Measurements from ENCODE around the gene TFG.

TFG gene

GRCh38 chr3:100706365-100706764, 2.9 kb upstream of the TFG start:
- DNase-seq (ENCODE audit: low read depth), result no peak

GRCh38 chr3:100708644-100708988, 678 bp upstream of the TFG start:
- DNase-seq (ENCODE audit: low read depth), result no peak

- DNase-seq (ENCODE audit: low read depth), result peak; percentile 14
Measured at GRCh38 chr3:100709842-100710260, 557 bp downstream of the TFG start.

- DNase-seq (ENCODE audit: low read depth), result peak; percentile 65
Measured at GRCh38 chr3:100710261-100710968, 1.1 kb downstream of the TFG start.

- DNase-seq (ENCODE audit: low read depth), result no peak
Measured at GRCh38 chr3:100715176-100715575, 5.9 kb downstream of the TFG start.

GRCh38 chr3:100717063-100717462, 7.8 kb downstream of the TFG start:
- DNase-seq (ENCODE audit: low read depth), result no peak

- DNase-seq (ENCODE audit: low read depth), result no peak
Measured at GRCh38 chr3:100717637-100718487, 8.6 kb downstream of the TFG start.

GRCh38 chr3:100719136-100719535, 9.8 kb downstream of the TFG start:
- DNase-seq (ENCODE audit: low read depth), result no peak

GRCh38 chr3:100720426-100720825, 11.1 kb downstream of the TFG start:
- DNase-seq (ENCODE audit: low read depth), result no peak

GRCh38 chr3:100725935-100726513, 16.7 kb downstream of the TFG start:
- no peak for DNase-seq (ENCODE audit: low read depth)

GRCh38 chr3:100726706-100727105, 17.4 kb downstream of the TFG start:
- DNase-seq (ENCODE audit: low read depth), result no peak

GRCh38 chr3:100730524-100730923, 21.2 kb downstream of the TFG start:
- no peak for DNase-seq (ENCODE audit: low read depth)

GRCh38 chr3:100732435-100732834, 23.1 kb downstream of the TFG start:
- no peak for DNase-seq (ENCODE audit: low read depth)

- DNase-seq (ENCODE audit: low read depth), result no peak
Measured at GRCh38 chr3:100737334-100737733, 28.0 kb downstream of the TFG start.

GRCh38 chr3:100740207-100740606, 30.9 kb downstream of the TFG start:
- DNase-seq (ENCODE audit: low read depth), result no peak

- no peak for DNase-seq (ENCODE audit: low read depth)
Measured at GRCh38 chr3:100743535-100743934, 34.2 kb downstream of the TFG start.

GRCh38 chr3:100744671-100745070, 35.4 kb downstream of the TFG start:
- DNase-seq (ENCODE audit: low read depth), result no peak

- DNase-seq (ENCODE audit: low read depth), result no peak
Measured at GRCh38 chr3:100745617-100746016, 36.3 kb downstream of the TFG start.

- no peak for DNase-seq (ENCODE audit: low read depth)
Measured at GRCh38 chr3:100746092-100746491, 36.8 kb downstream of the TFG start.

GRCh38 chr3:100748220-100748619, 38.9 kb downstream of the TFG start:
- DNase-seq (ENCODE audit: low read depth), result no peak

- no peak for DNase-seq (ENCODE audit: low read depth)
Measured at GRCh38 chr3:100748967-100749366, 39.7 kb downstream of the TFG start.

GRCh38 chr3:100753846-100754245, 44.6 kb downstream of the TFG start:
- DNase-seq (ENCODE audit: low read depth), result no peak
